H1 (cell line): Measurements from ENCODE around the gene NFE2L2.

Source experiments
- CTCF ChIP-seq, 3 experiments: IDR thresholded peaks; 1 replicate in 2 of 3; 2 replicates in 1 of 3; pipeline versions ENCODE4 v1.5.1 to v1.6.1; 2011; ENCODE audit warnings: low read length in 3 of 3, mild to moderate bottlenecking in 3 of 3, inconsistent platforms in 2 of 3, low read depth in 1 of 3, moderate library complexity in 1 of 3; ENCODE audit not compliant: insufficient read depth in 1 of 3; ENCODE audit errors: control extremely low read depth in 1 of 3
- EP300 ChIP-seq, 2 experiments: IDR thresholded peaks; 1 replicate in 1 of 2; 2 replicates in 1 of 2; pipeline ENCODE4 v1.6.1; 2011 to 2012; ENCODE audit warnings: low read depth in 2 of 2, low read length in 2 of 2, mild to moderate bottlenecking in 2 of 2, borderline replicate concordance in 1 of 2, inconsistent platforms in 1 of 2, moderate library complexity in 1 of 2
- MAFK ChIP-seq: IDR thresholded peaks from 2 replicates; pipeline ENCODE4 v1.6.1; 2012; ENCODE audit warnings: low read depth, mild to moderate bottlenecking, improper control_type of control experiment, low read length
- POLR2A ChIP-seq, 2 experiments: IDR thresholded peaks; 1 replicate in 1 of 2; 2 replicates in 1 of 2; pipeline ENCODE4 v1.6.1; 2011; ENCODE audit warnings: low read depth in 2 of 2, low read length in 2 of 2, mild to moderate bottlenecking in 2 of 2; ENCODE audit errors: control extremely low read depth in 1 of 2
- SRF ChIP-seq: IDR thresholded peaks from 2 replicates; pipeline ENCODE4 v1.6.1; 2011; ENCODE audit warnings: mild to moderate bottlenecking, low read depth, low read length, moderate library complexity
- ZNF274 ChIP-seq: IDR thresholded peaks from 2 replicates; pipeline ENCODE4 v1.7.0; 2012; ENCODE audit warnings: low read length, borderline replicate concordance; ENCODE audit errors: extremely low read depth

- TF ChIP-seq CTCF (IDR thresholded peaks at IDR 0.05; ENCODE audit: control extremely low read depth in 1 of 3, insufficient read depth in 1 of 3, low read depth in 1 of 3, low read length in 3 of 3) (no peak), POLR2A (IDR thresholded peaks at IDR 0.05; ENCODE audit: control extremely low read depth in 1 of 2, low read depth in 2 of 2, low read length in 2 of 2) (no peak), EP300 (IDR thresholded peaks at IDR 0.05; ENCODE audit: borderline replicate concordance in 1 of 2, low read depth in 2 of 2, low read length in 2 of 2) (no peak), MAFK (no peak), ZNF274 (no peak), SRF (no peak)
Observed at GRCh38 chr2:177262958-177263450, 1.5 kb downstream of the NFE2L2 start.
